GM12874 (cell line): Measurements from ENCODE around the gene SREBF2.

Experiments
- TF ChIP-seq, protein P1 (sequence below): IDR thresholded peaks from 2 replicates; pipeline ENCODE4 v1.5.1; 2011; ENCODE audit warnings: low read depth, mild to moderate bottlenecking, control low read depth, low read length, moderate library complexity; ENCODE audit not compliant: insufficient read depth

The SREBF2 gene

DNA sequence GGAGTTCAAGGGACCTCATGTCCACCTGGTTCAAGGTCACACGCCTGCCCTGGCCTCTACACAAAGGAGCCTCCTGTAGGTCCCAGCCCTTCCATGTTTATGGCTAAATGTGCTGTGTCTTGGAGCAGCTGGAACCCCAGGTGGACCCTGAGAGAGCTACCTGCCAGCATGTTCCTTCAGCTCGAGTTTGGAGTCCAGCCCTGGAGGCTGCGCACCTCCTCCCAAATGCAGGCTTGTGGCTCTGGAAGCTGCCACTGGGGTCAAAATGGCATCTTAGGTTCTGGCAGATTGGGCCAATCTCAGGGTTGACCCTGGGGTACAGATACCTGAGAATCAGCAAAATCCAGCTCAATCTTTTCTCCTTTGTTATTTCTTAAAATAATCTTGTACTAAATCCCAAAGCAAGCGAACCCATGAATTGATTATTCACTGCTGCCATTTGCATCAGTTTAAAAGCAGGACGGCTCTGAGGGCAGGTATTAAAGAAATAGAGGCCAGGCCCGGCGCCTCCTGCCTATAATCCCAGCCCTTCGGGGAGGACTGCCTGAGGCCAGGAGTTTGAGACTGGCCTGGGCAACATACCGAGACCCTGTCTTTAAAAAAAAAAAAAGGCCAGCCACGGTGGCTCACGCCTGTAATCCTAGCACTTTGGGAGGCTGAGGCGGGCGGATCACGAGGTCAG, 90.8 kb downstream of the SREBF2 start:
- TF ChIP-seq, protein P1, sequence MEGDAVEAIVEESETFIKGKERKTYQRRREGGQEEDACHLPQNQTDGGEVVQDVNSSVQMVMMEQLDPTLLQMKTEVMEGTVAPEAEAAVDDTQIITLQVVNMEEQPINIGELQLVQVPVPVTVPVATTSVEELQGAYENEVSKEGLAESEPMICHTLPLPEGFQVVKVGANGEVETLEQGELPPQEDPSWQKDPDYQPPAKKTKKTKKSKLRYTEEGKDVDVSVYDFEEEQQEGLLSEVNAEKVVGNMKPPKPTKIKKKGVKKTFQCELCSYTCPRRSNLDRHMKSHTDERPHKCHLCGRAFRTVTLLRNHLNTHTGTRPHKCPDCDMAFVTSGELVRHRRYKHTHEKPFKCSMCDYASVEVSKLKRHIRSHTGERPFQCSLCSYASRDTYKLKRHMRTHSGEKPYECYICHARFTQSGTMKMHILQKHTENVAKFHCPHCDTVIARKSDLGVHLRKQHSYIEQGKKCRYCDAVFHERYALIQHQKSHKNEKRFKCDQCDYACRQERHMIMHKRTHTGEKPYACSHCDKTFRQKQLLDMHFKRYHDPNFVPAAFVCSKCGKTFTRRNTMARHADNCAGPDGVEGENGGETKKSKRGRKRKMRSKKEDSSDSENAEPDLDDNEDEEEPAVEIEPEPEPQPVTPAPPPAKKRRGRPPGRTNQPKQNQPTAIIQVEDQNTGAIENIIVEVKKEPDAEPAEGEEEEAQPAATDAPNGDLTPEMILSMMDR, result no peak

DNA sequence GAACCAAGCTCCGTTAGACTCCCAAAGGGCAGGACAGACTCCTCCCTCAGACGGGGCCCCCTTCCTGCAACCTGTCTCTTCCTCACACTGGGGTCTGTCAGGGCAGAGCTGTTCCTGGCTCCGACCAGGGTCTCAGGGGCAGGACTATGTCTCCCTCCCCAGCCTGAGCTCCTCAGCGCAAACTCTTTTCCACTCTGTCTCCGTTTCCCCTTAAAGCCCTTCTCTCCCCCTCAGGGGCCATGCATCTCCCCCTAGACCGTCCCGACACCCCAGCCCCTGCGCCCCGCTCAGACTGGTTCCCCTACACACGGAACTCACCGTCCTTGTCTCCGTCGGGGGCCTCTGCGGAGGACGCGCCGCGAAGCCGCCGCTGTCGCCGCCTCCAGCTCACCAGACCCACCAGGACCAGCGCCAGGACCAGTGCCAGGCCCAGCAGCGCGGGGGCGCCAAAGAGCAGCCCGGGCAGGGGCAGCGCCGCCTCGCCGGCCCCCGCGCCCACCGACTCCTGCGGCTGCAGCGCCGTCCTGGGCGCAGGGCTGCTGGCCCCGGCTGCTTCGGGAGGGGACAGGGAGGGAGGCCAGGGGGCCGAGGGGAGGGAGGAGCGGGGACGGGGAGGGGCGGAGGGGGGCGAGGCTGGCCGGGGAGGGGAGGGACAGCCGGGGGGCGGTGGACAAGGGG, 93.0 kb downstream of the SREBF2 start:
- TF ChIP-seq, protein P1, result peak; percentile 92

DNA sequence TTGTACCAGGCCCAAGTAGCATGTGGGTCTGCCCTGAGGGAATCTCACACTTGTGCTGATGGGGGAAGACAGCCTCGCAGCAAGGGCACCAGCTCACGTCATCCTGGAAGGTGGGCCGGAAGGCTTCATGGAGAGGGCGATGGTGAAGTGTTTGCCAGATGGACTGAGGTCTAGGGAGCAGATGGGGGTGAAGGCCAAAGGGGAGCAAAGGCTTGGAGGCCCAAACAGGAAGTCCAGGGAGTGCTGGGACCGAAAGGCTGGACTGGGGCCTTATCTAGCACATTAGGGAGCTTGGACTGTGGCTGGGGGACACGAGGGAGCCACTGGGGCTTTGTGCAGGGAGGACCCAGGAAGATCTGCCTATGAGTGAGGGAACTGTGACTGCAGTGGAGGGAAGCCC, 94.9 kb downstream of the SREBF2 start:
- TF ChIP-seq, protein P1, result no peak

DNA sequence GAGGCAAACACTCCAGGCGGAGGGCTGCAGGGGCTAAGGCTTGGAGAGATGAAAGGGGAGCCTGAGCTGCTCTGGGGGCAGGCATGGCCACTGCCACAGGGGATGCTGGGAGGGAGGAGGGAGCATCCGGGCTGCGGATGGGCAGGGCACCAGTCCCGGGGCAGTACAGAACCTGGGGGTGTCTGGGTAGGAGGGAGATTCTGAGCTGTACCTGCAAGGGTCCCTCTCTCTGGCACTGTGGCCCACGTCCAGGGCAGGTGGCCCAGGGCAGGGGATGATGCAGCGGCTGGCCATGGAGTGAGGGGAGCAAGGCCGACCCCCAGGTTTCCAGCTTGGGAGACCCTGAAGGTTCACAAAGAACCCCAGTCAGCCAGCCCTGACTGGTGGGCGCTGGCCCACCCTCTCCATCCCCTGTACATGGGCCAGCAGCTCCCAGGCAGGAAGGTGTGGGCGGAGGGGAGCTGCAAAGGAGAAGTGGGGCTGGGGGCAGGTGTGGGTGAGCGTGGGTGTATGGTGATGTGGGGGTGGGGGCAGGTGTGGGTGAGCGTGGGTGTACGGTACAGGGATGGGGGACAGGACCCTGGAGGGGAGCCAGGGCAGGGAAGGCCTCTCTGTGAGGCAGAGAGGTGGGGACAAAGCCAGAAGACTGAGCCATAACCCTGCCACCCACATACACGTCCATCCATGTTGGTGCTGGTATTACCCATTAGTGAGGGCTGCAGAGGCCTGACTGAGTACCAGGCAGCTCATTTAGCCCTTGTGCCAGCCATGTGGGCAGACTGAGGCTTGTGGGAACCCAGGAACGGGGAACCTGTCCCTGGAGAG, 95.9 kb downstream of the SREBF2 start:
- TF ChIP-seq, protein P1, result no peak

DNA sequence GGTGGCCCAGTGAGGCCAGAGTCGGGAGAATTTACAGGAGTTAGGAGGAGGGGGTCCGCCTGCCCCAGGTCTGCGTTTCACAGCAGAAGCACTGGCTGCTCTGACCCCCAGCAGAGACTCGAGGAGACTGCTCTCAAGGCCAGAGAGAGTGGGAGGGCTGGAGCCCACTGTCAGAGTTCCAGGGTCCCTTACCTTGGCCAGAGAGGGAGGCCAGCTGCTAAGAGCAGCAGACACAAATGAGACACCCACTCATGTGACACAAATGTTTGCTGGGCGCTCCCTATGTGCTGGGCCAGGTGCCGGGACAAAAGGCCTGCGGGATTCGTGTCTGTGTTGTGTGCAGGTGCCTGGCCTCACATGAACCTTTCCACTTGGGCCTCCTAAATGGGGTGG, 96.5 kb downstream of the SREBF2 start:
- TF ChIP-seq, protein P1, result no peak

DNA sequence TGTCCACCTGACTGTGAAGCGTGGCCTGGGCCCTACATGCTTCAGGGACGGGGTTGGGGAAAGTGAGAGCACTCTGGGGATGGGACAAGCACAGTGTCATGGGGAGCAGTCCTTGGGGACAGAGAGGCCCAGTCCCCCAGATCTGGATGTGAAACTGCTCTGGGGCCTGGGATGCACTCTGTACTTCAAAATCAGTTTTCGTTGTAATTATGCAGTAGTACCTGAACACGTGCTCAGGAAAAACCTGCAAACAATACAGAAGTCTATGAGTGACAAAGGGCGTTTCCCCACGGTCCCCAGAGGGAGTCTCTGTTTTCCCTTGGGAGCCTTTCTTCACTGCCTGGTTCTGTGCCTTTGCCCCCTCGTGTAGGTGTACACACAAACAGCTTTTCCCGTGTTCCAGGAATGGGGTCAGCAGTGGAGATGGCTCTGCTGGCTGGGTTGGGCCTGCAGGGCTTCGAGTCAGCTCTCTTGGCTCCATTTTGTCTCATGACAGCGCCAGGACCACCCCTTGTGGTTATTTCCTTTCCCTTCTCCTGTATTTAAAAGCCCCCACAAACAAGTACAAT, 98.9 kb downstream of the SREBF2 start:
- TF ChIP-seq, protein P1, result no peak

DNA sequence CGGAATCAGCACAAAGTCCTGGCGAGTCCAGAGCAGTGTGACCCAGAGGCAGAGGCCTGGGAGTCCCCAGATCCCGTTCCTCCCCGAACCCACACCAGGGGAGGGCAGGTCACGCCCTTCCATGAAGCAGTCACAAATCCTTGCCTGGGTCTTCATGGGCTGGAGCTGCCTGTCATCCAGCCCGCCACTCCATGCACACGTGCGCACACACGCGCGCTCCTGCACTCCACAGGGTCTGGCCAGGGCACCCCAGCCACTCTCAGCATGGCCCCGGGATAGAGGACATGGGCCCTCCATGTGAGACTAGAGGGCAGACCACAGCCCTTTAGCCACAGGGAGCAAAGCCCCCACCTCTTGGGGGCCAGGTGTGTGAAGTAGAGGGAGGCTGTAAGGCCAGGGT, 99.4 kb downstream of the SREBF2 start:
- TF ChIP-seq, protein P1, result no peak
